HG03039 (cell line): ENCODE results near the gene ADCY5.
"Not testable (repeated sequence)": the region's sequence is repeated elsewhere in the genome, so short reads cannot be mapped to it uniquely, and the experiment has no call there.

Experiments
- ATAC-seq: cut with Tn5 transposase; IDR thresholded peaks from one replicate; pipeline ENCODE4 v1.9.1; 2021; ENCODE audit warnings: mild to moderate bottlenecking, moderate library complexity; ENCODE audit not compliant: unreplicated experiment

The ADCY5 gene

DNA sequence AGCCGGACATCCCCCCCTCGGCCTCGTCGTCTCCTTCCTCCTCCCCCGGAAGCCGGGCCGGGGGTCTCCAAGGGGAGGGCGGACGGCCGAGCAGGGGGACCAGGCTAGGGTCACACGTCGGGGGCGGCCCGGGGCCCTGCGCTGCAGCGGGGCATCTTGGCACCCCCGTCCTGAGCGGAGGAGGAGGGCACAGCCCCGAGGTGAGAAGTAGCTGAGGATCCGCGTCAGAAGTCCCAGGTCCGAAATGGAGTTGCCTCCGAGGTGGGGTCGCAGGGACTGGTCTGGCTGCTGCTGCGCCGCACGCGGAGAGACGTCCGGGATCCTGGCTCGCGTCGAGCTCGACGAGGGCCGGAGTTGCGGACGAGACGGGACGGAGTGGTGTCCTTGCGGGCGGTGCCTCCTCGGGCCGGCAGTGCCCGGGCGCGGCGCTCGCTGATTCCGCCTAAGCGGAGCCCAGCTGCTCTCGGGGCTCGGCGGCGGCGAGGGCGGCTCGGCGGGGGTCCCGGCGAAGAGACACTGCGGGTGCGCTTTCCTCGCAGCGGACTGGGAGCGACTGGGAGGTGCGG is at the start of gene ADCY5:
Gene ADCY5, minus strand, starts transcription at position 555 of the 566 bp plus-strand sequence. Its CDS starts 545 bp downstream, at position 10.
- no peak for ATAC-seq

DNA sequence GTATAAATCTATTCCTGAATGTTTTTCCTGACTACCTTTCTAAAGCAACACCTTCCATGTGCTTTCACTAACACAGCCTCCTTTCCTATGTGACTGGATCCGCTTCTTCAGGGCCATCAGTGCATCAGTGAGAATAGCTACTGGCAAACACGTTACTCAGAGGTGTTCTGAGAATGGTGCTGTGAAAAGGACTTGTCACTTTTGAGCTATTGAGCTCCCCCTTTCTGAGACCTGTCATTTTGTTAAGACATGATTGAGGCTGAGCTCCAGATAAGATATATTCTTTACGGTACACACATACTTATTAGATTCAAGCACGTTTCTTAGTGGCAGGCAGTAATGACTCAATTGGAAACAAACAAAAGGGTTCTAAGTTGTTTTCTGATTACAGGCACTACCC is 45.0 kb upstream of the ADCY5 start:
- no peak for ATAC-seq

DNA sequence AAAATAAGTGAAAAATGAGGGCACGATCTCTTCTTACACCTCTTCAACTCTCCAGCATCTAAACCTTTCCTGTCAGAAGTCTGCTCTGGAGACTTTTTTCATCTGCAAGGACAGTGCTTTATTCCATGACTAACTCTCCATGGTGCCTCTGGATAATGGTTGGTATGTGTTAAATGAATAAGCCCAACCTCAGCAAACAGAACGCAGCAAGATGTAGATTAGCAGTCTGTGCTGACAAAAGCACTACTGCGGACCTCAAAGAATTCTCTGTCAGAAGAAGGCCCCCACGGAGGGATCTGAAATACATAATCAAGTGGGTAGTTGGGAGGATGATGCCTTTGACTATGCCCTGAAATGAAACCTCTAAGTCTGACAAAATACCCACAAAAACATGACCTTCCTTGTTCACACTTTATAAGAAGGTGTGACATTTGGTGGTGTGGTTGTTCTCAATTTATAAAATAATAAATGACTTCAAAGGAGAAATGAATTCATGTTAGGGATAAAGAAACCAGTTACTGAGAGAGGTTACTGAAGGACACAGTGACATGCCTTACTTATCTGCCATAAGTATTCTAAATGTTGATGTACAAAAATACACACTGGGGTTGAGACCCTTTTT is 43.2 kb upstream of the ADCY5 start:
- no peak for ATAC-seq

GRCh38 chr3:123489400-123490004 is 40.6 kb upstream of the ADCY5 start:
- ATAC-seq = no peak

GRCh38 chr3:123488645-123489347 is 39.9 kb upstream of the ADCY5 start:
- ATAC-seq = no peak

DNA sequence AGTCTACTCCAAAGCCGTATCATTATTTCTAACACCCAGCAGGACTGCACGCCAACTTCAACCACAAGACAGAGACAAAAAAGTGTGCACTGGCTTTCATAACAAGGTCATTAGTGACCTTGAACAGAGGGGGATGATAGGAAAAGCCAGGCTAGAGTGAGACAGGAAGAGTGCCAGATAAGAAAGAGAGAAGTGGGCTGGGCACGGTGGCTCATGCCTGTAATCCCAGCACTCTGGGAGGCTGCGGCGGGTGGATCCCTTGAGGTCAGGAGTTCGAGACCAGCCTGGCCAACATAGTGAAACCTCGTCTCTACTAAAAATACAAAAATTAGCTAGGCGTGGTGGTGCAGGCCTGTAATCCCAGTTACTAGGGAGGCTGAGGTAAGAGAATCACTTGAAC is 38.2 kb upstream of the ADCY5 start:
- ATAC-seq = not testable (repeated sequence)

DNA sequence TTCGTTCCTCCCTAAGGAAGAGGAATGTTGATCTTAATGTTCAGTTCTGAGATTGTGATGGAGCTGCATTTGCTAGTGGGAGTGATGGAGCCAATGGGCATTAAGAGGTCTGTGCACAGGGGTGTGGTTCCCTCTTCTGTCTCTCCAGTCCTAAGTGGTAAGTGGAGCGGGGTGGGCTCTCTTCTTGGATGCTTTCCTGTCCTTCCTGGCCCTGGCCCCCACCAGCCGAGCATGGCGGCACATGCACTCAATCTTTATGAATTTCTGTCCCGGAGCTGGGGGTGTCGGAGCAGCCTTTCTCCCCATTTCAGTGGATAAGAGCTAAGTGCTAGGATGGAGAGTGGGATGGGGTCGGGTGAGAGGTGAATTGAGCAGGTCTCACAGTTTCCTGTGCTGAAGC is 37.6 kb upstream of the ADCY5 start:
- no peak for ATAC-seq

GRCh38 chr3:123485551-123485950 is 36.7 kb upstream of the ADCY5 start:
- ATAC-seq = no peak

GRCh38 chr3:123483146-123483545 is 34.3 kb upstream of the ADCY5 start:
- ATAC-seq = no peak

- ATAC-seq = no peak
Observed at GRCh38 chr3:123481722-123482457, 33.0 kb upstream of the ADCY5 start.

DNA sequence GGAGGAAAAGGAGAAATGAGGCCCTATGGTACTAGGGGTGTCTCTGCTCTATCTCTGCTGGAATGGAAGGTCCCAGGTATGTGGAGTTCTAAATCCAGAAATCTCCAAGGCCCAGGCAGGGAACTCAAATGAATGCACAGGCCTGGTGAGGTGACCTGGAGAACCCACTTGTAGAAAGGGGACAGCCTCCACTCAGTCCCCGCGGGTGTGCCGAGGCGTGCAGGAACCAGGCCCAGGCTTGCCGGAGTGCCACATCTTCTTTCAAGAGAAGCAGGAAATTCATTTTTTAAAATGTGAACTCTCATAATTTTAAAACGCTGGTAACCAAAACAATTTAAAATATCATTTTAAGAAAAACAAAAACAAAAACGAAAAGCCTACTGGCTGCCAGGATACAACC is 32.2 kb upstream of the ADCY5 start:
- ATAC-seq = no peak

GRCh38 chr3:123480428-123480827 is 31.5 kb upstream of the ADCY5 start:
- no peak for ATAC-seq

GRCh38 chr3:123479891-123480290 is 31.0 kb upstream of the ADCY5 start:
- no peak for ATAC-seq

GRCh38 chr3:123478314-123478713 is 29.4 kb upstream of the ADCY5 start:
- no peak for ATAC-seq

GRCh38 chr3:123476967-123477750 is 28.3 kb upstream of the ADCY5 start:
- ATAC-seq = no peak

DNA sequence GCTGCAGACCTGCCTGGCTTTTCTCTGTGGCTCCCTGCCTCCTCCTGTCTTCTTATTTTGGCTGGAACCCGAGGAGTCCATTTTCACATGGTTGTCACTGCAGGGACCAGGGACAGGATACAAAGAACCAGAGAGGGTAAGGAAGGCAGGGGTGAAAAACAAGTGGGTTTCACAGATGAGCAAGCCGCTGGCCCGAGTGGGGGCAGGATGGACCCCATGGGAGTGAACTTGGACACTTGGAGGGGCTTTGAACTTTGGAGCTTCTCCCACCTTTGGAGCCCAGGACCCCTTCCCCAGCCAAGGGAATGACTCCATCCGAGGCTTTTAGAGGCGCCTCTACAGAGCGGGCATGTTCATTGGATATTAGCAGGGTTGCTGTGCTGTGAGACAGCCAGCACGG is 26.9 kb upstream of the ADCY5 start:
- ATAC-seq = no peak

- ATAC-seq = no peak
Observed at GRCh38 chr3:123471106-123471505, 22.2 kb upstream of the ADCY5 start.

DNA sequence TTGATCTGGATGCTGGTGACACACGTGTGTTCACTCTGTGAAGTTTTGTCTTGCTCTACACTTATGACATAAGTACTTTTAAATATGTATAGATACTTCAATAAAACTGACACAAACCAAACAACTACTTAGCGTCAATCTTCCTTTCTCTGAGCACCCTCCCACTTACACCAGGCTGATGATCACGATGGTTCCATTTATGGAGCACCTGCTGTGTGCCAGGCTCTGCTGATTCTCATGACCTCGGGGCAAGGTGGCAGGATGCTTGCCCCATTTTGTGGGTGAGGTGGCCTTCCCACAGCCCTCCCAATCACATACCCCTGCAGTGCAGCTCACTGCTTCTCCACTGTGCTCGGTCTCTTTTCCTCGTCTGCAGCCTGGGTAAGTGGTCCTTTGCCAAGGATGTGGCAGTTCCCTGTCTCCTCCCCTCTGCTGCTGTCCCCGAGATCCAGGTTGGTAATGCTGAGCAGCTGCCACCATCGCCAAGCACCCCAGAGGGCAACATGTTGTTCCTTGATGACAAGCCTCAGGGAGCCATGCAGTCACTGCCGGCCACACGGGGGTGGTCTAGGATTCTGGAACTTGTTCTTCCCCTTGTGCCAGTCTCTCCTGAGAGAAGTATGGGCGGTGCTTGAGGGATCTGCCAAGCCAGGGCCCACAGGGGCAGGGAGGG is 20.6 kb upstream of the ADCY5 start:
- no peak for ATAC-seq

DNA sequence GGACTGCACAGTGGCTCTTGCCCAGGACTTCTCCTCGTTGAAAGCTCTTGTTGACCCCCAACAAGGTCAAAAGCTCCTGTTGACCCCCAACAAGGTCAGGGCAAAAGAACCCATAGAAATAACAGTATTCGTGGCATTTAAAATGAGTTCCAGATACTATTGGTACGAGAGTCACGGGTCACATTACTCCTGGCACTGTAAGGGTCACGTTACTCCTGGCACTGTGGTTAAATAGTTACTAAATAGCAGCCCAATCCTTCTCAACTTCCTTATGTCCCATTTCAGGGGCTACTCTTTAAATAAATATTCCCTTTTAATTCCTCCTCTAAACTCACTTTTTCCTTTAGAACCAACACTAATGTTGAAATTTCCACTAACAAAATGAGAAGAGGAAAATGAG is 18.2 kb upstream of the ADCY5 start:
- ATAC-seq = no peak

DNA sequence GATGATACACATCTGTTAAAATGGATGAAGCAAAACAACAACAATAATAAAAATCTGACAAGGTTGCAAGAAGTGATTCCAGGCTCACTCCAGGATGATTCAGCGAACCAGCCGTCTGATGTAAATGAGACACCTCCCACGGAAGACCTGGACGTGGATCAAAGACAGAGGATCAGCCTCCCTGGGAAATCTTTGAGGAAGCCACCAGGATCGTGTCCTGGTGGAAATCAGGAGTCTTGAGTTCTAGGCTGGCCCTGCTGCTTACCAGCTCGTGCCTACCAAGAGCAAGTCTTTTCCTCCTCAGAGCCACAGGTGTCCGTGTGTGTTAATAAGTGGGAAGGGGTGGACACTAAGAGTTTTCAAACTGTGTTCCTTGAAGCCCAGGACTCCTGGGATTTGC is 15.3 kb upstream of the ADCY5 start:
- no peak for ATAC-seq
